ENCODE measurements around the gene LDB2. TPM values are rescaled to one million over a fixed set of nuclear protein-coding genes. Genes with fewer than 3 reads are reported as not detected.

Gene LDB2
- total and polyA plus RNA-seq, 3 donors from 2014 or later, result 14.6 to 17.8 (median 15.7) TPM

GRCh38 chr4:16713271-16713670 is 185.2 kb downstream of the LDB2 start:
- DNase-seq, result no peak
- intact Hi-C loops (cut with DNase I; ENCODE audit: low total_unique reads), result no loop called here
- Histone ChIP-seq H3K9me3 (no peaks in the 10 kb centered on the region), H3K4me1 (no peaks in the 10 kb centered on the region), H3K27ac (no peak overlapping the region), H3K27me3 (no peaks in the 10 kb centered on the region), H3K4me3 (no peak overlapping the region), H3K36me3 (ENCODE audit: low read depth, missing control alignments) (no peaks in the 10 kb centered on the region)
- TF ChIP-seq CTCF (IDR thresholded peaks at IDR 0.05) (no peak), POLR2A (IDR thresholded peaks at IDR 0.05) (no peak)

- DNase-seq, result no peak
- Histone ChIP-seq H3K27ac (no peak overlapping the region), H3K27me3 (no peaks in the 10 kb centered on the region), H3K4me3 (no peak overlapping the region), H3K9me3 (no peaks in the 10 kb centered on the region), H3K36me3 (ENCODE audit: low read depth, missing control alignments) (no peaks in the 10 kb centered on the region), H3K4me1 (no peaks in the 10 kb centered on the region)
- WGBS, 2 donors, result 72 to 75% methylated on average over 3 of the region's 3 CpGs
- intact Hi-C loops (cut with DNase I; ENCODE audit: low total_unique reads), result no loop called here
- no peak for TF ChIP-seq POLR2A (IDR thresholded peaks at IDR 0.05)
- no peak for TF ChIP-seq CTCF (IDR thresholded peaks at IDR 0.05)
These were observed 188.2 kb downstream of the LDB2 start for GRCh38 chr4:16710198-16710597.

GRCh38 chr4:16707874-16708273 is 190.6 kb downstream of the LDB2 start:
- WGBS, 2 donors, result 38 to 52% methylated on average over 4 of the region's 4 CpGs

GRCh38 chr4:16706251-16706650 is 192.2 kb downstream of the LDB2 start:
- H3K27me3 ChIP-seq, result no peaks in the 10 kb centered on the region
- H3K27ac ChIP-seq, result no peak overlapping the region
- TF ChIP-seq POLR2A (IDR thresholded peaks at IDR 0.05), result no peak
- TF ChIP-seq CTCF (IDR thresholded peaks at IDR 0.05), result no peak
- H3K36me3 ChIP-seq (ENCODE audit: low read depth, missing control alignments), result no peaks in the 10 kb centered on the region
- H3K4me3 ChIP-seq, result no peak overlapping the region
- WGBS, 2 donors, result 85 to 90% methylated on average over 6 of the region's 6 CpGs
- intact Hi-C loops (cut with DNase I; ENCODE audit: low total_unique reads), result no loop called here
- DNase-seq, result no peak
- no peaks in the 10 kb centered on the region for H3K9me3 ChIP-seq
- no peaks in the 10 kb centered on the region for H3K4me1 ChIP-seq

More at GRCh38 chr4:16707874-16708273, 190.6 kb downstream of the LDB2 start:
- no peaks in the 10 kb centered on the region for H3K36me3 ChIP-seq (ENCODE audit: low read depth, missing control alignments)
- no peak for DNase-seq
- H3K9me3 ChIP-seq, result no peaks in the 10 kb centered on the region
- no peak for TF ChIP-seq POLR2A (IDR thresholded peaks at IDR 0.05)
- no peak for TF ChIP-seq CTCF (IDR thresholded peaks at IDR 0.05)
- H3K27me3 ChIP-seq, result no peaks in the 10 kb centered on the region
- no peaks in the 10 kb centered on the region for H3K4me1 ChIP-seq
- no peak overlapping the region for H3K4me3 ChIP-seq
- no peak overlapping the region for H3K27ac ChIP-seq
- intact Hi-C loops (cut with DNase I; ENCODE audit: low total_unique reads), result no loop called here

- Histone ChIP-seq H3K27ac (no peak overlapping the region), H3K4me1 (no peaks in the 10 kb centered on the region), H3K4me3 (no peak overlapping the region), H3K27me3 (no peaks in the 10 kb centered on the region), H3K9me3 (no peaks in the 10 kb centered on the region), H3K36me3 (ENCODE audit: low read depth, missing control alignments) (no peaks in the 10 kb centered on the region)
- WGBS, 2 donors, result 83 to 87% methylated on average over 3 of the region's 3 CpGs
- no peak for TF ChIP-seq POLR2A (IDR thresholded peaks at IDR 0.05)
- no peak for TF ChIP-seq CTCF (IDR thresholded peaks at IDR 0.05)
- intact Hi-C loops (cut with DNase I; ENCODE audit: low total_unique reads), result no loop called here
- no peak for DNase-seq
These were observed 193.1 kb downstream of the LDB2 start for GRCh38 chr4:16705341-16705740.
